SK-N-SH (cell line): Measurements from ENCODE around the gene HIPK1. TPM values are rescaled to one million over a fixed set of nuclear protein-coding genes. Genes with fewer than 3 reads are reported as not detected.

Source experiments
- CTCF ChIA-PET: fragments of 300-600, 350-600 bp; formaldehyde crosslinking; extraction: SDS; loops from one replicate; lab custom pipeline; 2021; lab: Yijun Ruan, JAX
- POLR2A ChIA-PET: fragments of 350-600 bp; sonication (Branson Sonifier 250); formaldehyde crosslinking; extraction: SDS; loops from one replicate; lab custom pipeline; 2020; ENCODE audit warnings: antibody characterized with exemption, inconsistent platforms; lab: Yijun Ruan, JAX
- DNase-seq: peaks from one replicate; pipeline ENCODE4 v3.0.0; 2012
- H2AFZ ChIP-seq: fragments of 200-600 bp; sonication (generic); 2 replicates; pipeline ENCODE4 v1.8.1; 2016; ENCODE audit warnings: antibody characterized with exemption, mild to moderate bottlenecking, low read depth
- H3F3A ChIP-seq: fragments of 200-600 bp; sonication (generic); replicated peaks from 2 replicates; pipeline ENCODE3; 2016; ENCODE audit warnings: antibody characterized with exemption, mild to moderate bottlenecking; ENCODE audit not compliant: insufficient read depth
- H3K27ac ChIP-seq, 2 experiments: fragments of 200-500 bp in 1 of 2; fragments of 200-600 bp in 1 of 2; sonication (Bioruptor generic) in 1 of 2; sonication (generic), shearing (Covaris generic) in 1 of 2; 2 replicates each; pipeline versions ENCODE4 v1.5.1 to v1.6.1; 2014 to 2016; ENCODE audit warnings: low read depth in 2 of 2, inconsistent platforms in 1 of 2, low read length in 1 of 2, mild to moderate bottlenecking in 1 of 2, mixed read lengths in 1 of 2
- H3K27me3 ChIP-seq: fragments of 200-600 bp; sonication (generic), shearing (Covaris generic); 2 replicates; pipeline ENCODE4 v1.6.1; 2016; ENCODE audit warnings: mixed run types; ENCODE audit not compliant: insufficient read depth
- H3K36me3 ChIP-seq, 2 experiments: fragments of 200-500 bp in 1 of 2; fragments of 200-600 bp in 1 of 2; sonication (Bioruptor generic) in 1 of 2; sonication (generic) in 1 of 2; replicated peaks in 1 of 2; 2 replicates each; pipeline versions ENCODE3 to v1.5.1; 2014 to 2016; ENCODE audit warnings: low read length in 1 of 2, mild to moderate bottlenecking in 1 of 2; ENCODE audit not compliant: insufficient read depth in 2 of 2, control insufficient read depth in 1 of 2
- H3K4me1 ChIP-seq, 2 experiments: fragments of 200-500 bp in 1 of 2; fragments of 200-600 bp in 1 of 2; sonication (Bioruptor generic) in 1 of 2; sonication (generic), shearing (Covaris generic) in 1 of 2; 2 replicates each; pipeline versions ENCODE4 v1.5.1 to v1.6.1; 2014 to 2016; ENCODE audit warnings: low read depth in 1 of 2, low read length in 1 of 2, mixed run types in 1 of 2; ENCODE audit not compliant: insufficient read depth in 2 of 2, control insufficient read depth in 1 of 2
- H3K4me2 ChIP-seq: fragments of 200-600 bp; sonication (generic), shearing (Covaris generic); 2 replicates; pipeline ENCODE4 v1.6.1; 2017; ENCODE audit warnings: mixed run types
- H3K4me3 ChIP-seq, 2 experiments: fragments of 200-500 bp in 1 of 2; fragments of 200-600 bp in 1 of 2; sonication (Bioruptor generic) in 1 of 2; sonication (generic), shearing (Covaris generic) in 1 of 2; 2 replicates each; pipeline versions ENCODE4 v1.5.1 to v1.8.1; 2014 to 2016; ENCODE audit warnings: low read depth in 2 of 2, inconsistent platforms in 1 of 2, low read length in 1 of 2, mild to moderate bottlenecking in 1 of 2, mixed read lengths in 1 of 2, moderate library complexity in 1 of 2
- H3K79me2 ChIP-seq: fragments of 200-600 bp; sonication (generic); 2 replicates; pipeline ENCODE4 v1.8.1; 2017; ENCODE audit warnings: mild to moderate bottlenecking; ENCODE audit not compliant: insufficient read depth
- H3K9ac ChIP-seq: fragments of 200-600 bp; sonication (generic); 2 replicates; pipeline ENCODE4 v1.6.1; 2017; ENCODE audit warnings: mixed run types
- H3K9me2 ChIP-seq: fragments of 200-600 bp; sonication (generic); 2 replicates; pipeline ENCODE4 v1.6.1; 2017; ENCODE audit warnings: mixed run types
- H3K9me3 ChIP-seq: fragments of 200-600 bp; sonication (generic); 2 replicates; pipeline ENCODE4 v1.6.1; 2017; ENCODE audit warnings: mixed run types, mild to moderate bottlenecking, moderate library complexity
- H4K20me1 ChIP-seq: fragments of 200-600 bp; sonication (generic); 2 replicates; pipeline ENCODE4 v1.6.1; 2017; ENCODE audit warnings: mild to moderate bottlenecking, mixed run types; ENCODE audit not compliant: insufficient read depth
- EZH2phosphoT487 ChIP-seq: fragments of 200-600 bp; sonication (generic); IDR thresholded peaks from 2 replicates; pipeline ENCODE4 v1.6.1; 2017; ENCODE audit warnings: low read depth, mixed run types, mild to moderate bottlenecking, antibody characterized with exemption, moderate library complexity, borderline replicate concordance
- FOSL2 ChIP-seq: IDR thresholded peaks from 2 replicates; pipeline ENCODE4 v1.4.0; 2012; ENCODE audit warnings: low read depth, mild to moderate bottlenecking, moderate library complexity, borderline replicate concordance
- FOXJ3 ChIP-seq: sonication (generic); formaldehyde crosslinking; IDR thresholded peaks from 2 replicates; pipeline ENCODE4 v1.5.1; 2020; ENCODE audit warnings: mild to moderate bottlenecking, missing genetic modification reagents
- MXI1 ChIP-seq: IDR thresholded peaks from 2 replicates; pipeline ENCODE4 v1.6.1; 2012; ENCODE audit warnings: mild to moderate bottlenecking, low read depth, low read length, improper control_type of control experiment
- NRF1 ChIP-seq: IDR thresholded peaks from 2 replicates; pipeline ENCODE4 v1.6.1; 2012; ENCODE audit warnings: low read depth, mild to moderate bottlenecking, low read length
- POLR2AphosphoS5 ChIP-seq: IDR thresholded peaks from 2 replicates; pipeline ENCODE4 v1.6.1; 2012; ENCODE audit warnings: low read depth, low read length
- RAD21 ChIP-seq: IDR thresholded peaks from 2 replicates; pipeline ENCODE4 v1.6.1; 2012; ENCODE audit warnings: mild to moderate bottlenecking, low read length
- RCOR1 ChIP-seq: fragments of 150-350 bp; IDR thresholded peaks from 2 replicates; pipeline ENCODE4 v1.6.1; 2017; ENCODE audit warnings: antibody characterized with exemption, low read length
- RFX5 ChIP-seq: IDR thresholded peaks from 2 replicates; pipeline ENCODE4 v1.6.1; 2012; ENCODE audit warnings: mild to moderate bottlenecking, improper control_type of control experiment, low read length
- RXRA ChIP-seq: IDR thresholded peaks from 2 replicates; pipeline ENCODE4 v1.4.0; 2012; ENCODE audit warnings: low read depth, mild to moderate bottlenecking, borderline replicate concordance
- TCF12 ChIP-seq: IDR thresholded peaks from 2 replicates; pipeline ENCODE4 v1.4.0; 2012
- TEAD4 ChIP-seq: IDR thresholded peaks from 2 replicates; pipeline ENCODE4 v1.4.0; 2012; ENCODE audit warnings: mild to moderate bottlenecking, borderline replicate concordance; ENCODE audit not compliant: insufficient read depth
- WGBS: methylation state at CpG from one replicate; pipeline ENCODE4 v1.1.6; 2017; ENCODE audit warnings: low lambda C conversion rate; 5-methylcytosine and 5-hydroxymethylcytosine counted together
- polyA plus RNA-seq, 3 experiments: library from polyadenylated mRNA; depleted of rRNA; stranded (reverse); fragments of >200 nt; gene quantifications; 2 replicates each; pipeline ENCODE4 v1.2.3, GENCODE V29; 2012
- TF ChIP-seq, protein P1 (sequence below): IDR thresholded peaks from 2 replicates; pipeline ENCODE4 v1.4.0; 2012; ENCODE audit warnings: low read depth, borderline replicate concordance
- TF ChIP-seq, protein P2 (sequence below): IDR thresholded peaks from 2 replicates; pipeline ENCODE4 v1.6.1; 2012; ENCODE audit warnings: mild to moderate bottlenecking, low read depth, low read length, moderate library complexity
- TF ChIP-seq, protein P3 (sequence below): IDR thresholded peaks from 2 replicates; pipeline ENCODE4 v1.4.0; 2012; ENCODE audit warnings: low read depth, borderline replicate concordance
- TF ChIP-seq, protein P4 (sequence below): IDR thresholded peaks from 2 replicates; pipeline ENCODE4 v1.4.0; 2012; ENCODE audit warnings: low read depth

The HIPK1 gene
- polyA plus RNA-seq, 1 of the 3 experiments (the other 2 are of a cell fraction) = 7.1 TPM

DNA sequence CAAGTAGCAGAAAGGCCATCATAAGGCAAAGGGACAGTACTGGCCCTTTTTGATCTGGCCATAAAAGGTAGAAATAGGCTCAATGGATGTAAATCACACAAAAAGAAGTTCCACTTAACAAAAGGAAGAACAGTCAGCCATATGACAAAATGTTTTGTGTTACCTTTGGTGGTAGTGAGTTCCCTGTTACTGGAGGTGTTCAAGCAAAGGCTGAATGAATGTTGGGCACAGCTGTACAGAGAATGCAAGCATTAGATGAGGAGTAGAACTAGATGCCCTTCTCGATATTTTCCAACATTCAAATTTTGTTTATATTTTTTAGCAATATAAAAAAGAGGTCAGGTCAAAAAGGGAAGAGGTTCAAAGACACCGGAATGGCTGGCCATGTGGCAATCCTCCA lies 70.1 kb downstream of the HIPK1 start:
- Histone ChIP-seq H3K27me3 (no peaks in the 10 kb centered on the region; the same call in 1 of the 2 replicates), H3K9me3 (0 out of 2 replicates have a peak, but pooled peaks cover 2% of the 10 kb centered on the region), H3K9me2 (no peaks in the 10 kb centered on the region), H3K79me2 (no peaks in the 10 kb centered on the region), H3K36me3 (no peaks in the 10 kb centered on the region), H3K9ac (no peak overlapping the region), H2AFZ (no peak overlapping the region), H3K4me2 (no peak overlapping the region), H3K4me3 (no peak overlapping the region), H3K27ac (no peak overlapping the region), H4K20me1 (no peaks in the 10 kb centered on the region), H3F3A (no peaks in the 10 kb centered on the region), H3K4me1 (peaks cover 0 to 2% of the 10 kb centered on the region in 2 experiments; a peak in 1 of 4 replicates)
- no peak for TF ChIP-seq RCOR1
- TF ChIP-seq, protein P1, sequence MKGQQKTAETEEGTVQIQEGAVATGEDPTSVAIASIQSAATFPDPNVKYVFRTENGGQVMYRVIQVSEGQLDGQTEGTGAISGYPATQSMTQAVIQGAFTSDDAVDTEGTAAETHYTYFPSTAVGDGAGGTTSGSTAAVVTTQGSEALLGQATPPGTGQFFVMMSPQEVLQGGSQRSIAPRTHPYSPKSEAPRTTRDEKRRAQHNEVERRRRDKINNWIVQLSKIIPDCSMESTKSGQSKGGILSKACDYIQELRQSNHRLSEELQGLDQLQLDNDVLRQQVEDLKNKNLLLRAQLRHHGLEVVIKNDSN = no peak
- TF ChIP-seq FOXJ3 (CRISPR knock-in tag) = no peak
- no peak for TF ChIP-seq FOSL2
- TF ChIP-seq TCF12 = no peak
- TF ChIP-seq, protein P2, sequence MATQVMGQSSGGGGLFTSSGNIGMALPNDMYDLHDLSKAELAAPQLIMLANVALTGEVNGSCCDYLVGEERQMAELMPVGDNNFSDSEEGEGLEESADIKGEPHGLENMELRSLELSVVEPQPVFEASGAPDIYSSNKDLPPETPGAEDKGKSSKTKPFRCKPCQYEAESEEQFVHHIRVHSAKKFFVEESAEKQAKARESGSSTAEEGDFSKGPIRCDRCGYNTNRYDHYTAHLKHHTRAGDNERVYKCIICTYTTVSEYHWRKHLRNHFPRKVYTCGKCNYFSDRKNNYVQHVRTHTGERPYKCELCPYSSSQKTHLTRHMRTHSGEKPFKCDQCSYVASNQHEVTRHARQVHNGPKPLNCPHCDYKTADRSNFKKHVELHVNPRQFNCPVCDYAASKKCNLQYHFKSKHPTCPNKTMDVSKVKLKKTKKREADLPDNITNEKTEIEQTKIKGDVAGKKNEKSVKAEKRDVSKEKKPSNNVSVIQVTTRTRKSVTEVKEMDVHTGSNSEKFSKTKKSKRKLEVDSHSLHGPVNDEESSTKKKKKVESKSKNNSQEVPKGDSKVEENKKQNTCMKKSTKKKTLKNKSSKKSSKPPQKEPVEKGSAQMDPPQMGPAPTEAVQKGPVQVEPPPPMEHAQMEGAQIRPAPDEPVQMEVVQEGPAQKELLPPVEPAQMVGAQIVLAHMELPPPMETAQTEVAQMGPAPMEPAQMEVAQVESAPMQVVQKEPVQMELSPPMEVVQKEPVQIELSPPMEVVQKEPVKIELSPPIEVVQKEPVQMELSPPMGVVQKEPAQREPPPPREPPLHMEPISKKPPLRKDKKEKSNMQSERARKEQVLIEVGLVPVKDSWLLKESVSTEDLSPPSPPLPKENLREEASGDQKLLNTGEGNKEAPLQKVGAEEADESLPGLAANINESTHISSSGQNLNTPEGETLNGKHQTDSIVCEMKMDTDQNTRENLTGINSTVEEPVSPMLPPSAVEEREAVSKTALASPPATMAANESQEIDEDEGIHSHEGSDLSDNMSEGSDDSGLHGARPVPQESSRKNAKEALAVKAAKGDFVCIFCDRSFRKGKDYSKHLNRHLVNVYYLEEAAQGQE = no peak
- TF ChIP-seq MXI1 = no peak
- no peak for TF ChIP-seq NRF1
- TF ChIP-seq, protein P3, sequence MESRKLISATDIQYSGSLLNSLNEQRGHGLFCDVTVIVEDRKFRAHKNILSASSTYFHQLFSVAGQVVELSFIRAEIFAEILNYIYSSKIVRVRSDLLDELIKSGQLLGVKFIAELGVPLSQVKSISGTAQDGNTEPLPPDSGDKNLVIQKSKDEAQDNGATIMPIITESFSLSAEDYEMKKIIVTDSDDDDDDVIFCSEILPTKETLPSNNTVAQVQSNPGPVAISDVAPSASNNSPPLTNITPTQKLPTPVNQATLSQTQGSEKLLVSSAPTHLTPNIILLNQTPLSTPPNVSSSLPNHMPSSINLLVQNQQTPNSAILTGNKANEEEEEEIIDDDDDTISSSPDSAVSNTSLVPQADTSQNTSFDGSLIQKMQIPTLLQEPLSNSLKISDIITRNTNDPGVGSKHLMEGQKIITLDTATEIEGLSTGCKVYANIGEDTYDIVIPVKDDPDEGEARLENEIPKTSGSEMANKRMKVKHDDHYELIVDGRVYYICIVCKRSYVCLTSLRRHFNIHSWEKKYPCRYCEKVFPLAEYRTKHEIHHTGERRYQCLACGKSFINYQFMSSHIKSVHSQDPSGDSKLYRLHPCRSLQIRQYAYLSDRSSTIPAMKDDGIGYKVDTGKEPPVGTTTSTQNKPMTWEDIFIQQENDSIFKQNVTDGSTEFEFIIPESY = no peak
- TF ChIP-seq, protein P4, sequence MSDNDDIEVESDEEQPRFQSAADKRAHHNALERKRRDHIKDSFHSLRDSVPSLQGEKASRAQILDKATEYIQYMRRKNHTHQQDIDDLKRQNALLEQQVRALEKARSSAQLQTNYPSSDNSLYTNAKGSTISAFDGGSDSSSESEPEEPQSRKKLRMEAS = no peak
- TF ChIP-seq RAD21 = no peak
- TF ChIP-seq POLR2AphosphoS5 = no peak
- TF ChIP-seq RFX5 = no peak
- TF ChIP-seq RXRA = no peak
- no peak for TF ChIP-seq EZH2phosphoT487
- no peak for TF ChIP-seq TEAD4
- 87% methylated on average over 2 of the region's 2 CpGs for WGBS
- ChIA-PET POLR2A (no interaction called here), CTCF (interaction anchor here (4.0 kb wide), 1 partner anchor 21 kb away, joined by 17 read pairs; the partner anchor contains the start of gene OLFML3)
- DNase-seq = no peak
